Panc1 (cell line): Measurements from ENCODE around the gene MRC2. TPM values are rescaled to one million over a fixed set of nuclear protein-coding genes. Genes with fewer than 3 reads are reported as not detected.

Experiments used
- ATAC-seq: fragments of 200-7000 bp; cut with Tn5 transposase; 2 replicates; pipeline ENCODE4 v1.9.1; 2020; ENCODE audit warnings: mild to moderate bottlenecking, moderate library complexity
- BruUV-seq: library from RNA; stranded (reverse); fragments of 400-500 nt; replicated peaks from 2 replicates; lab custom pipeline; 2021; lab: Mats Ljungman, UMichigan
- CTCF ChIA-PET: fragments of 300-600 bp; sonication (Branson Sonifier 250); formaldehyde crosslinking; loops from one replicate; lab custom pipeline; 2022; ENCODE audit warnings: antibody characterized with exemption; lab: Charles Lee
- POLR2A ChIA-PET: fragments of 300-600 bp; sonication (Branson Sonifier 250); formaldehyde crosslinking; loops from one replicate; lab custom pipeline; 2022; ENCODE audit warnings: antibody characterized with exemption; lab: Charles Lee
- DNase-seq: peaks from one replicate; pipeline ENCODE4 v3.0.0-alpha.2; 2010; ENCODE audit warnings: low read depth, low spot score
- H3K27ac ChIP-seq: 2 replicates; pipeline ENCODE4 v1.5.1; 2011; ENCODE audit warnings: mild to moderate bottlenecking, low read length, inconsistent platforms
- H3K27me3 ChIP-seq: fragments of 200-500 bp; sonication (Bioruptor generic); 2 replicates; pipeline ENCODE4 v1.6.0; 2014; ENCODE audit warnings: low read length, inconsistent platforms; ENCODE audit not compliant: control insufficient read depth, insufficient read depth
- H3K36me3 ChIP-seq: fragments of 200-500 bp; sonication (Bioruptor generic); 2 replicates; pipeline ENCODE4 v1.5.1; 2014; ENCODE audit warnings: inconsistent platforms, mild to moderate bottlenecking, low read length, moderate library complexity; ENCODE audit not compliant: control insufficient read depth, insufficient read depth
- H3K4me1 ChIP-seq: 2 replicates; pipeline ENCODE4 v1.5.1; 2011; ENCODE audit warnings: inconsistent platforms, mild to moderate bottlenecking, low read length, moderate library complexity; ENCODE audit not compliant: control insufficient read depth, insufficient read depth
- H3K4me3 ChIP-seq, 2 experiments: 2 replicates each; pipeline ENCODE4 v1.5.1; 2011 to 2012; ENCODE audit warnings: low read depth in 2 of 2, low read length in 2 of 2, mild to moderate bottlenecking in 2 of 2, inconsistent platforms in 1 of 2, moderate library complexity in 1 of 2
- H3K9me3 ChIP-seq: fragments of 200-500 bp; sonication (Bioruptor generic); 2 replicates; pipeline ENCODE4 v1.5.1; 2014; ENCODE audit warnings: low read depth, mild to moderate bottlenecking, inconsistent platforms, low read length, moderate library complexity; ENCODE audit not compliant: control insufficient read depth, insufficient read depth
- CTCF ChIP-seq: fragments of 450-650 bp; IDR thresholded peaks from 2 replicates; pipeline ENCODE4 v1.5.1; 2017; ENCODE audit warnings: mild to moderate bottlenecking
- POLR2AphosphoS5 ChIP-seq: IDR thresholded peaks from 2 replicates; pipeline ENCODE4 v1.6.1; 2012; ENCODE audit warnings: mild to moderate bottlenecking, low read depth, low read length, moderate library complexity
- REST ChIP-seq, 2 experiments: IDR thresholded peaks; 2 replicates each; pipeline ENCODE4 v1.6.1; 2011 to 2012; ENCODE audit warnings: low read depth in 2 of 2, control low read depth in 1 of 2, low read length in 1 of 2, mild to moderate bottlenecking in 1 of 2, moderate library complexity in 1 of 2; ENCODE audit not compliant: insufficient read depth in 1 of 2
- SIN3A ChIP-seq: IDR thresholded peaks from 2 replicates; pipeline ENCODE4 v1.6.1; 2012; ENCODE audit warnings: low read depth, mild to moderate bottlenecking, low read length, moderate library complexity, borderline replicate concordance; ENCODE audit not compliant: insufficient read depth
- TCF7L2 ChIP-seq: IDR thresholded peaks from 2 replicates; pipeline ENCODE4 v1.6.1; 2011; ENCODE audit warnings: mild to moderate bottlenecking, low read depth, low read length, inconsistent platforms
- in situ Hi-C: cut with HindIII; loops from 2 replicates; pipeline ENCODE4 v1.10.0; 2016; ENCODE audit warnings: low sequenced_read_pairs, low pct_unique_long_range_greater_than_20kb
- intact Hi-C: fragments of 100-400 bp; cut with micrococcal nuclease; formaldehyde crosslinking; loops from one replicate; pipeline ENCODE4 v1.10.0; 2022; ENCODE audit not compliant: unreplicated experiment
- total RNA-seq: library from RNA; stranded (reverse); gene quantifications from one replicate; pipeline ENCODE4 v1.2.1, GENCODE V29; 2021; ENCODE audit not compliant: unreplicated experiment

The MRC2 gene
- total RNA-seq, 1 experiment from 2014 or later: 120 TPM

DNA sequence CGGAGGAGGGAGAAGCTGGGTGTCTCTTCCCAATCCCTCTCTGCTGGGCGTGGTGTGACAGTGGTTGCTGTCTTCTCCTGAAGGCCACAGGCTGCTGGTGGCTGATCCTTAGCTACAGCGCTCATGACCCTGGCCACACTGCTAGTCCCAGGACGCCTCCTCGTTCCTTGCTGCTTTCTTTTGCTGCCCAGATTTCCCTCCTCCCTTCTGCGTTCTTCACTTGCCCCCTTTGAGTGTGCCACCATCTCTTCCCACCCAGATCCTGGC is 90.1 kb downstream of the MRC2 start:
- Histone ChIP-seq H3K4me3 (no peak overlapping the region), H3K9me3 (no peaks in the 10 kb centered on the region), H3K36me3 (no peaks in the 10 kb centered on the region), H3K27ac (no peak overlapping the region), H3K27me3 (no peaks in the 10 kb centered on the region), H3K4me1 (no peaks in the 10 kb centered on the region; the same call in 1 of the 2 replicates)
- CTCF ChIA-PET: no interaction called here
- ATAC-seq (no peak), DNase-seq (no peak)
- POLR2A ChIA-PET: no interaction called here
- in situ Hi-C loops: no loop called here
- intact Hi-C loops: no loop called here
- TF ChIP-seq SIN3A: no peak
- TF ChIP-seq REST (IDR thresholded peaks at IDR 0.05; ENCODE audit: insufficient read depth in 1 of 2, low read depth in 2 of 2, low read length in 1 of 2): no peak
- TF ChIP-seq POLR2AphosphoS5: no peak
- TF ChIP-seq CTCF: no peak
- TF ChIP-seq TCF7L2: no peak
- no TSS peak for BruUV-seq

DNA sequence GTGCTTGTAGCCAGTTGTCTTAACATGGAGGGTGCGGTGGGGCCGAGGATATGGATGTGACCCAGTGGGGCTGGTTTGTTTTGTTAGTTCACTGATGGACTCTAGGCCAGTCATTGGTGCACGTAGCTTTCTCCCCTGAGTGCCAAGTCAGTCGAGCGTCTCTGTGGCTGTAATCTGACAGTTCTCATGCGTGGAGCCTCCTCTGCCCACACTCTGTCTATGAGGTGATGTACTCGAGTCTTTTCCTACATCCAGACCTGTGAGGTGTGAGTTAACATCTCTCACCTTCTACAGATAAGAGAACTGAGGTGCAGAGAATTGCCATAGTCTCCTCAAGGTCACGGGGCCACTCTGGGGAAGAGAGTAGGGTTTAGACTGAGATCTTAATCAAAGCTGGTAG is 90.4 kb downstream of the MRC2 start:
- DNase-seq (no peak), ATAC-seq (no peak)
- in situ Hi-C loops: no loop called here
- Histone ChIP-seq H3K27me3 (no peaks in the 10 kb centered on the region), H3K4me1 (no peaks in the 10 kb centered on the region; the same call in 1 of the 2 replicates), H3K9me3 (no peaks in the 10 kb centered on the region), H3K27ac (no peak overlapping the region; the same call in 1 of the 2 replicates), H3K36me3 (no peaks in the 10 kb centered on the region), H3K4me3 (no peak overlapping the region)
- ChIA-PET POLR2A (no interaction called here), CTCF (no interaction called here)
- intact Hi-C loops: no loop called here
- TF ChIP-seq TCF7L2 (no peak), CTCF (no peak), POLR2AphosphoS5 (no peak), REST (IDR thresholded peaks at IDR 0.05; ENCODE audit: insufficient read depth in 1 of 2, low read depth in 2 of 2, low read length in 1 of 2) (no peak), SIN3A (no peak)
- no TSS peak for BruUV-seq
